OCI-LY3 (cell line): ENCODE results near the gene NRAP.

Source experiments
- H2AFZ ChIP-seq: fragments of 200-600, 300-600 bp; shearing (Covaris generic); 2 replicates; pipeline ENCODE4 v1.6.0; 2014; ENCODE audit warnings: antibody characterized with exemption, low read depth, low read length
- H3K27ac ChIP-seq: fragments of 200-600, 300-600 bp; sonication (generic); 2 replicates; pipeline ENCODE4 v1.5.1; 2014; ENCODE audit warnings: mild to moderate bottlenecking, low read length, moderate library complexity, mixed read lengths
- H3K27me3 ChIP-seq: fragments of 200-600, 300-600 bp; sonication (generic); 2 replicates; pipeline ENCODE4 v1.6.1; 2014; ENCODE audit warnings: low read depth, low read length, mixed read lengths
- H3K36me3 ChIP-seq: fragments of 200-600, 300-600 bp; sonication (generic); replicated peaks from 2 replicates; pipeline ENCODE3; 2014; ENCODE audit warnings: low read depth, low read length, mixed read lengths
- H3K4me1 ChIP-seq: fragments of 300-600, 200-600 bp; sonication (generic); 2 replicates; pipeline ENCODE4 v1.6.1; 2014; ENCODE audit warnings: low read length, mixed read lengths
- H3K4me2 ChIP-seq: fragments of 200-600, 300-600 bp; sonication (generic); 2 replicates; pipeline ENCODE4 v1.6.1; 2014; ENCODE audit warnings: low read length, mixed read lengths
- H3K4me3 ChIP-seq: fragments of 300-600, 200-600 bp; sonication (generic); 2 replicates; pipeline ENCODE4 v1.5.1; 2014; ENCODE audit warnings: antibody characterized with exemption, mild to moderate bottlenecking, low read length, moderate library complexity
- H3K79me2 ChIP-seq: fragments of 300-600, 200-600 bp; shearing (Covaris generic); 2 replicates; pipeline ENCODE4 v1.6.1; 2014; ENCODE audit warnings: mild to moderate bottlenecking, low read length, mixed read lengths
- H3K9ac ChIP-seq: fragments of 300-600, 200-600 bp; shearing (Covaris generic); 2 replicates; pipeline ENCODE4 v1.6.0; 2014; ENCODE audit warnings: mild to moderate bottlenecking, low read length, moderate library complexity
- H3K9me3 ChIP-seq: fragments of 200-600, 300-600 bp; shearing (Covaris generic); 2 replicates; pipeline ENCODE4 v1.6.1; 2014; ENCODE audit warnings: low read length, mixed read lengths; ENCODE audit not compliant: insufficient read depth
- H4K20me1 ChIP-seq: fragments of 200-600, 300-600 bp; sonication (generic); 2 replicates; pipeline ENCODE4 v1.6.1; 2016; ENCODE audit warnings: low read length, mixed read lengths; ENCODE audit not compliant: insufficient read depth
- EZH2phosphoT487 ChIP-seq: fragments of 200-600 bp; shearing (Covaris generic); IDR thresholded peaks from 2 replicates; pipeline ENCODE4 v1.6.1; 2018; ENCODE audit warnings: antibody characterized with exemption, mixed run types, low read depth
- TF ChIP-seq, protein P1 (sequence below): fragments of 200-600, 300-600 bp; sonication (generic); IDR thresholded peaks from 2 replicates; pipeline ENCODE4 v1.5.1; 2014; ENCODE audit warnings: antibody characterized with exemption, low read length, low read depth

NRAP gene

DNA sequence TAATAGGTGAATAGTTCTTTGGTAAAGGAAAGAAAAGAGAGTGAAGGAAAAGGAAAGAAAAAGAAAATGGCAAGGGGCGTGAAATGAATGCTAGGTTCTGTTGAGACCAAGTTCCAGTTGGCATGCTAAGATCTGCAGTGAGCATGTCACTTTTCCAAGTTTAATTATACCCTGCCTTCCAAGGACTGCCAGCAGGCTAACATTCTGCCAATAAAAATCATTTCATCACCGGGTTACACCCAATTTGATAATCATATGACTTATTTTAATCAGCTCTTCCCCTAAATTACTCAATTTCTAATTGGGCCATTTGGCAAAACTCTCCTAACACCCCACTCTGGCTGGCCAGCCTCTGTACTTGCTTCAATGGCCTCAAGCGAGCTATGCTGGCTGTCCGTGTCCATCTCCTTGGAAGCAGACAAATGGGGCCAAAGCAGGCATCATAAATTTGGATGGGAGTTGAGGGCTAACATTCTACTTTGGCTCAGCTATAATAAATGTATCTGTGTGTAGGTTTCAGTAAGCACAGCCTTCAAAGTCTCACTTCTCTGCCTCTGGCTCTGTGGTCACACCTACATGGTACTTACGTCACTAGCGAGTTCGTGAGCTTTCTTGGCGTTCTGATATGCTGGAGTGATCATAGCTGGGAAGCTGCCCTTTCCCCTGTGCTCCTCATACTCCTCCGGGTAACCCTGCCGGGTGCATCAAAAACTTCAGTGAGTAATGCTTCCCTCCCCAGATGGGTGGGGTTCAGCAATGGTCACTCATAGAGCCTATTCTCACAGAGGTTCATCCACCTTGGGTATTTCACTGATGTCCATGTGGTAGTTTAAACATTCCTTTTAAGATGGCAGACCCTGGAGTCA, 17.3 kb downstream of the NRAP start:
- Histone ChIP-seq H3K4me1 (no peaks in the 10 kb centered on the region), H3K9me3 (no peaks in the 10 kb centered on the region), H3K79me2 (no peaks in the 10 kb centered on the region), H3K4me2 (no peak overlapping the region), H2AFZ (no peak overlapping the region), H3K36me3 (no peaks in the 10 kb centered on the region), H4K20me1 (no peaks in the 10 kb centered on the region), H3K4me3 (no peak overlapping the region), H3K27me3 (peaks cover 12% of the 10 kb centered on the region; the same call in 1 of the 2 replicates), H3K27ac (no peak overlapping the region), H3K9ac (no peak overlapping the region)
- TF ChIP-seq EZH2phosphoT487 = no peak
- TF ChIP-seq, protein P1, sequence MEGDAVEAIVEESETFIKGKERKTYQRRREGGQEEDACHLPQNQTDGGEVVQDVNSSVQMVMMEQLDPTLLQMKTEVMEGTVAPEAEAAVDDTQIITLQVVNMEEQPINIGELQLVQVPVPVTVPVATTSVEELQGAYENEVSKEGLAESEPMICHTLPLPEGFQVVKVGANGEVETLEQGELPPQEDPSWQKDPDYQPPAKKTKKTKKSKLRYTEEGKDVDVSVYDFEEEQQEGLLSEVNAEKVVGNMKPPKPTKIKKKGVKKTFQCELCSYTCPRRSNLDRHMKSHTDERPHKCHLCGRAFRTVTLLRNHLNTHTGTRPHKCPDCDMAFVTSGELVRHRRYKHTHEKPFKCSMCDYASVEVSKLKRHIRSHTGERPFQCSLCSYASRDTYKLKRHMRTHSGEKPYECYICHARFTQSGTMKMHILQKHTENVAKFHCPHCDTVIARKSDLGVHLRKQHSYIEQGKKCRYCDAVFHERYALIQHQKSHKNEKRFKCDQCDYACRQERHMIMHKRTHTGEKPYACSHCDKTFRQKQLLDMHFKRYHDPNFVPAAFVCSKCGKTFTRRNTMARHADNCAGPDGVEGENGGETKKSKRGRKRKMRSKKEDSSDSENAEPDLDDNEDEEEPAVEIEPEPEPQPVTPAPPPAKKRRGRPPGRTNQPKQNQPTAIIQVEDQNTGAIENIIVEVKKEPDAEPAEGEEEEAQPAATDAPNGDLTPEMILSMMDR = no peak

GRCh38 chr10:113644185-113645120, 19.4 kb downstream of the NRAP start:
- Histone ChIP-seq H3K4me1 (no peaks in the 10 kb centered on the region), H3K27me3 (peaks cover 19% of the 10 kb centered on the region; the same call in 1 of the 2 replicates), H3K9ac (no peak overlapping the region), H3K4me3 (no peak overlapping the region), H3K79me2 (no peaks in the 10 kb centered on the region), H2AFZ (no peak overlapping the region), H3K9me3 (no peaks in the 10 kb centered on the region), H3K36me3 (no peaks in the 10 kb centered on the region), H4K20me1 (no peaks in the 10 kb centered on the region), H3K4me2 (no peak overlapping the region), H3K27ac (no peak overlapping the region)
- TF ChIP-seq EZH2phosphoT487 = no peak
- TF ChIP-seq, protein P1 = no peak

DNA sequence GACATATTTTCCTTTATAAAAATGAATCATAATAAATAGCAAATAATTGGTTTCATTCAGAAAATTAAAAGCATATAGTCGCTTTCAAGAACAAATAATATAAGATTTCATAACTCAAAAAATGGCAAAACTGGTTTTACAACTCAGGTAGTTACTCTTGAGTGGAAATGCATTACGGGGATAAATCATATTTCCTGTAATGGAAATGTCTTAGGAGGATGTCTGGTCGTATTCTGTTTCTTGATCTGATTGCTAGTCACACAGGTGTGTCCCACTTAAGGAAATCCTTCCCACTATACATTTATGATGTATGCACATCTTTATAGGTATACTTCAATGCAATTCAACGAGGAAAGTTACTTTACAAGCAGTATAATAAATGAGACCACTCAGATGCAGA, 20.7 kb downstream of the NRAP start:
- Histone ChIP-seq H3K9ac (no peak overlapping the region), H3K27me3 (peaks cover 15% of the 10 kb centered on the region; the same call in 1 of the 2 replicates), H3K4me1 (no peaks in the 10 kb centered on the region), H3K36me3 (no peaks in the 10 kb centered on the region), H3K4me2 (no peak overlapping the region), H3K9me3 (no peaks in the 10 kb centered on the region), H3K4me3 (no peak overlapping the region), H4K20me1 (no peaks in the 10 kb centered on the region), H3K27ac (no peak overlapping the region), H2AFZ (no peak overlapping the region), H3K79me2 (no peaks in the 10 kb centered on the region)
- TF ChIP-seq EZH2phosphoT487 = no peak
- TF ChIP-seq, protein P1 = no peak

DNA sequence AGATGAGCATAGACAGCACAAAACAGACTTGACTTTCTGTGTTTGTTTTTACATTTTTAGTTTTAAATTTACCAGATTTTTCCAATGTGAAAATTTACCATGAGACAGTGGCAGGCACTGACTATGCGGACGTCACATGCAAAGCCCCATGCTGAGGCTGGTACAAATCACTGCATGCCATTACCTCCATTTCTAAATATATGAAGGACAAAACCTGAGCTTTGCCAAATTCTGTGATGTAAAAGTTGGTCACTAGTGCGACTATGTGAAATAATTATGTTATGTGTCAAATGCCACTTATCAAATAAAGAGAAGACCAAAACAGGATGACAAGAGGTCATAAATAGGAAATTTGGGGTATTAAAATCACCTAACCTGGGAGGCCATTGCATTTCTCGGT, 22.1 kb downstream of the NRAP start:
- Histone ChIP-seq H4K20me1 (no peaks in the 10 kb centered on the region), H3K4me1 (no peaks in the 10 kb centered on the region), H3K9me3 (no peaks in the 10 kb centered on the region), H3K27me3 (peaks cover 15% of the 10 kb centered on the region; the same call in 1 of the 2 replicates), H2AFZ (no peak overlapping the region), H3K4me2 (no peak overlapping the region), H3K4me3 (no peak overlapping the region), H3K27ac (no peak overlapping the region), H3K79me2 (no peaks in the 10 kb centered on the region), H3K36me3 (no peaks in the 10 kb centered on the region), H3K9ac (no peak overlapping the region)
- TF ChIP-seq, protein P1 = no peak
- no peak for TF ChIP-seq EZH2phosphoT487
